Testis (tissue), 3 donors: ENCODE data around the gene XXYLT1. TPM values are rescaled to one million over a fixed set of nuclear protein-coding genes. Genes with fewer than 3 reads are reported as not detected.

ENCODE experiments used
- DNase-seq: peaks from one replicate; pipeline ENCODE4 v3.0.0-alpha.2; 2019
- H3K27ac ChIP-seq, 2 donors: fragments of 200-600 bp; sonication (generic); one replicate each; pipeline ENCODE4 v1.5.1; 2019
- H3K27me3 ChIP-seq: fragments of 200-600 bp; sonication (generic); one replicate; pipeline ENCODE4 v1.5.1; 2019
- H3K36me3 ChIP-seq: fragments of 200-600 bp; sonication (generic); one replicate; pipeline ENCODE4 v1.5.1; 2017; ENCODE audit warnings: low read depth; ENCODE audit errors: missing control alignments
- H3K4me1 ChIP-seq: fragments of 200-600 bp; sonication (generic); one replicate; pipeline ENCODE4 v1.5.1; 2019
- H3K4me3 ChIP-seq, 2 donors: fragments of 200-600 bp; sonication (generic); one replicate each; pipeline ENCODE4 v1.5.1; 2017 to 2019
- H3K9me3 ChIP-seq: fragments of 200-600 bp; sonication (generic); one replicate; pipeline ENCODE4 v1.5.1; 2017
- CTCF ChIP-seq, 3 experiments: fragments of 450-650 bp in 2 of 3; fragments of 200-600 bp in 1 of 3; sonication (generic) in 1 of 3; IDR thresholded peaks; one replicate each; pipeline ENCODE4 v1.5.1; 2016 to 2019; ENCODE audit warnings: antibody characterized with exemption in 3 of 3, mild to moderate bottlenecking in 2 of 3, moderate library complexity in 1 of 3
- POLR2A ChIP-seq: fragments of 450-650 bp; IDR thresholded peaks from one replicate; pipeline ENCODE4 v1.6.1; 2017; ENCODE audit warnings: antibody characterized with exemption, mild to moderate bottlenecking, moderate library complexity
- WGBS, 2 donors: methylation state at CpG; one replicate each; pipeline ENCODE4 v1.1.5; 2018; 5-methylcytosine and 5-hydroxymethylcytosine counted together
- intact Hi-C: fragments of 100-400 bp; cut with DNase I; formaldehyde crosslinking; loops from one replicate; pipeline ENCODE4 v1.15.1; 2023; ENCODE audit warnings: low total_unique reads
- polyA plus RNA-seq: library from polyadenylated mRNA; stranded (reverse); fragments of 350-450 nt; fragmentation: Illumina TruSeq; extraction: RNeasy Lipid Tissue Mini Kit (QIAGEN cat#74804); gene quantifications from one replicate; pipeline ENCODE4 v1.2.3, GENCODE V29; 2014; ENCODE audit warnings: low read depth, low replicate concordance; ENCODE audit not compliant: insufficient read depth
- total RNA-seq, 2 donors: library from RNA; depleted of rRNA; stranded (reverse); fragments of >200 nt; gene quantifications; one replicate each; pipeline ENCODE4 v1.2.3, GENCODE V29; 2016

The XXYLT1 gene
- total and polyA plus RNA-seq, 3 donors from 2014 or later, result 7.2 to 12.5 (median 11.1) TPM

DNA sequence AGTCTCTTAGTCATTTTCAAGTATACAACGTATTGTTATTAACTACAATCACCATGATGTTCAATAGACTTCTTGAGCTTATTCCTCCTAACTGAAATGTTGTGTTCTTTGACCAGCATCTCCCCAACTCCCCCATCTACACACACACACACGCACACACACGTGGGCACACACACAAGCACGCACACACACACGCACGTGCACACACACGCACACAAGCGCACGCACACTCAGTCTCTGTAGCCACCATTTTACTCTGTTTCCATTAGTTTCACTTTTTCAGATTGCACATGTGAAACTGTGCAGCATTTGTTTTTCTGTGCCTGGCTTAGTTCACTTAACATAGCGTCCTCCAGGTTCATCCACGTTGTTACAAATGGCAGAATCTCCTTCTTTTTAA, 247.0 kb downstream of the XXYLT1 start:
- Histone ChIP-seq H3K4me1 (no peaks in the 10 kb centered on the region), H3K9me3 (no peaks in the 10 kb centered on the region), H3K27me3 (no peaks in the 10 kb centered on the region), H3K36me3 (no peaks in the 10 kb centered on the region), H3K27ac (no peak overlapping the region), H3K4me3 (no peak overlapping the region)
- 89 to 90% methylated on average over 11 of the region's 11 CpGs for WGBS, 2 donors
- DNase-seq, result no peak
- intact Hi-C loops, result no loop called here
- no peak for TF ChIP-seq POLR2A
- no peak for TF ChIP-seq CTCF (IDR thresholded peaks at IDR 0.05)

DNA sequence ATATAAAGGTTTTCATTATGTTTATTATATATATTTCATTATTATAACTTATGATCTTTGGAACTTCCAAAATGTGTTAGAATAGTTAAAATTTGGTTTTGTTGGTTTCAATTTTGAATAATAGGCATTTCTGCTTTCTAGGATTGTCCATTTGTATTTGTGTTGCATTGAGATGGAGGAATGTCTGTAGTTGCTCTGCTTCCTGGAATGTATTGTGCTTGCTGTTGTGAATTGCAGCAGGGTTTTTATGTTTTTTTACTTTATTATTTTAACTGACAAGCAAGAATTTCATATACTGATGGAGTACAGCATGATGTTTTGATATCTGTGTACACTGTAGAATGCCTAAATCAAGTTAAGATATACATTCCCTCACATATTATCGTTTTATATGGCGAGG, 247.4 kb downstream of the XXYLT1 start:
- Histone ChIP-seq H3K4me1 (no peaks in the 10 kb centered on the region), H3K27me3 (no peaks in the 10 kb centered on the region), H3K27ac (no peak overlapping the region), H3K9me3 (no peaks in the 10 kb centered on the region), H3K36me3 (no peaks in the 10 kb centered on the region), H3K4me3 (no peak overlapping the region)
- no peak for DNase-seq
- intact Hi-C loops, result no loop called here
- TF ChIP-seq POLR2A (no peak), CTCF (IDR thresholded peaks at IDR 0.05) (no peak)
- WGBS, 2 donors, result 31 to 39% methylated on average over 2 of the region's 2 CpGs

DNA sequence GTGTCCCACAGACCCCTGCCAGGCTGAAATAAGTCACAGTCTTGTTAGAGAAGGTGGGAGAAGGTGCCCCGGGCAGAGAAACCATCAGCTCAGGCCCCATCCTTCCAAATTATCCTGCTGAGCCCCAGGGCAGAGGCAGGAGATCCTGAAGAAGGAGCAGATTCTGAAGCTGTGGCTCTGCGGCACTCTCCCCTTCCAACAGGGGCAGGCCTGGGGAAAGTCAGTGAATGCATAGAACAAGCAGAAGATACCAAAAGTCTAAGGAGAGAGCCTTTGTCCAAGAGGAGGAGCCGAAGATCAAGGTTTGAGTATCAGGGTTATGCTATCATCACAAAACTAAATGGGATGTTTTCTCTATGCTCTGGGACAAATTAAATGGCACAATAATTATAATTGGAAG, 249.3 kb downstream of the XXYLT1 start:
- TF ChIP-seq CTCF (IDR thresholded peaks at IDR 0.05) (no peak), POLR2A (no peak)
- H3K36me3 ChIP-seq, result no peaks in the 10 kb centered on the region
- H3K27me3 ChIP-seq, result no peaks in the 10 kb centered on the region
- H3K27ac ChIP-seq, result no peak overlapping the region
- H3K9me3 ChIP-seq, result no peaks in the 10 kb centered on the region
- DNase-seq, result no peak
- H3K4me1 ChIP-seq, result no peaks in the 10 kb centered on the region
- H3K4me3 ChIP-seq, result no peak overlapping the region
- intact Hi-C loops, result no loop called here
- WGBS, 2 donors, result 72 to 82% methylated on average over 3 of the region's 3 CpGs

DNA sequence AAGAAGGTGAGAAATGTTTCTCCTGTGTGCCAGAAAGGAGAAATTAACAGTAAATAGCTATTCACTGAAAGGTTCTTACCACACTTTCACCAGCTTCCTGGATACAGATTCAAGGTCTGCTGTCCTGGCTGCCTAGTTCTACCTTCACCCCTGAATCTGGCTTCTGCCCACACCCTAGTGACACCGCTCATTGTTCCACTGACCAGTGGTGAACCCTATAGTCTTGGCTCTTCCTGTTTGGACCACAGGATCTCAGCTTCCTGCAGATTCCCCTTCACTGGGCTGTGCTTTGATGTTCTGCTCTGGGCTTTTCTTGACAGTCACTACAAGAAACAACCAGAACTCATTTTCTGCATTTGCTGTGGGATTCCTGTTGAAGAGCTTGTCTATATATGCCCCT, 250.0 kb downstream of the XXYLT1 start:
- WGBS, 2 donors, result 88 to 94% methylated on average over 1 of the region's 1 CpG
- TF ChIP-seq CTCF (IDR thresholded peaks at IDR 0.05), result no peak
- TF ChIP-seq POLR2A, result no peak
- DNase-seq, result no peak
- no peaks in the 10 kb centered on the region for H3K4me1 ChIP-seq
- intact Hi-C loops, result no loop called here
- no peaks in the 10 kb centered on the region for H3K36me3 ChIP-seq
- H3K4me3 ChIP-seq, result no peak overlapping the region
- H3K27ac ChIP-seq, result no peak overlapping the region
- H3K9me3 ChIP-seq, result no peaks in the 10 kb centered on the region
- no peaks in the 10 kb centered on the region for H3K27me3 ChIP-seq

DNA sequence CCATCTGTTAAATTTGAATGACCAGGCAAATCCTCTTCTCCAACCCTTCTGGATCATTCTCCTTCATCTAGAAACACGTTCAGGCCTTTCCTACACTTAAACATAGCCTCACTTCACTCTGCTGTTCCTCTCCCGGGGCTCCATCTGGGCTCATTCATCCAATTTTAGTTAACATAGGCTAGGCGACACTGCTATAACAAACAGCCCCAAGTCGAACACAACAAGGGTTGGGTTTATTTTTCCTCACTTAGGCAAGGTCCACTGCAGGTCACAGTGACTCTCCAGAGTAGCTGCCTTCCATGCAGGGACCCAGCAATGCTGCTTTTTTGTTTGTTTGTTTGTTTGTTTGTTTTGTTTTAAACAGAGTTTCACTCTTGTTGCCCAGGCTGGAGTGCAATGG, 250.8 kb downstream of the XXYLT1 start:
- no peak for DNase-seq
- TF ChIP-seq CTCF (IDR thresholded peaks at IDR 0.05) (no peak), POLR2A (no peak)
- no peaks in the 10 kb centered on the region for H3K4me1 ChIP-seq
- 81 to 89% methylated on average over 4 of the region's 4 CpGs for WGBS, 2 donors
- H3K36me3 ChIP-seq, result no peaks in the 10 kb centered on the region
- no peak overlapping the region for H3K27ac ChIP-seq
- no peaks in the 10 kb centered on the region for H3K27me3 ChIP-seq
- no peak overlapping the region for H3K4me3 ChIP-seq
- H3K9me3 ChIP-seq, result no peaks in the 10 kb centered on the region
- intact Hi-C loops, result no loop called here
